Amygdala (tissue), 56 donors: ENCODE data around the gene BBX.
A peak's percentile ranks its signal among the peaks of the same experiment; 100 is the strongest.
"Not testable (repeated sequence)": the region's sequence is repeated elsewhere in the genome, so short reads cannot be mapped to it uniquely, and the experiment has no call there.

Source experiments
- DNase-seq, 56 donors: peaks; one replicate each; lab custom pipeline; 2025; lab: John Stamatoyannopoulos, UW

The BBX gene

GRCh38 chr3:107540857-107541256 lies 18.1 kb downstream of the BBX start:
- no peak for DNase-seq

DNA sequence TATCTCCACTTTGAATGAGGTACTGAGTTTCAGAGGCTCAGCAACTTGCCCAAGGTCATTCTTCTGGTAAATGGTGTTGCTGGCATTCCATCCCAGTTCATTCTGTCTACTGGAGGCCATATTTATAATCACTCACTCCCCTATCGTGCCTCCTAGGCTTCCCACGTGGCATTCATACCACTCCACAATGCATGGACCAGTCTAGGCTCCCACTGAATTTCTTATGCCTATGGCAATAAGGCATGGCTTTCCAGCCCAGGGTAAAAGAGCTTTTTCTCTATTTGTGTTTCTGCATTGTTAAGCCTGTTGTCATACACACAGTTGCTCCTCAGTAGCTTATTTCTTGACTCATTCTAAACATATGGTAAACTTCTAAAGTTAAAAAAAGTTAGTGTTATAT lies 19.9 kb downstream of the BBX start:
- no peak for DNase-seq

DNA sequence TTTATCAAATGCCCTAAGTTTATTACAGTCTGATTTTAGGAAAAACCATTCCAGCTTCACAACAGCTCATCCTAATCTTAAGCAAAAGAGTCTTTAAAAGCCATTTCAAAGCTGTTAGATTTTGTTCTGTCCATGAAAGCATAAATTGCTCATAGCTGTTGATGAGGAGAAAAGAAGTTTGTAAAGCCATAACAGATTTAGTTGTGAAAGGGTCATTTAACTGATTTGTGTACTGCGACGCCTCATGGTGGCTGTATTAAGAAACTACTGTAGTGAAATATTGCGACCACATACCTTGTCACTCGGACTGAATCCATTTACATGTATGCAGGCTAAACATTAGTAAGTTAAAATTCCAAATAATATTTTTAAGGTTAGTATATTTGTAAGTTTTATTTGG lies 20.9 kb downstream of the BBX start:
- peak in 6 of 56 donors; percentile 1 to 42 (median 14) for DNase-seq

- DNase-seq, result no peak
Measured at GRCh38 chr3:107545680-107546120, 22.9 kb downstream of the BBX start.

GRCh38 chr3:107548601-107549000 lies 25.8 kb downstream of the BBX start:
- DNase-seq, result no peak

- no peak for DNase-seq
Measured at GRCh38 chr3:107555359-107555758, 32.6 kb downstream of the BBX start.

DNA sequence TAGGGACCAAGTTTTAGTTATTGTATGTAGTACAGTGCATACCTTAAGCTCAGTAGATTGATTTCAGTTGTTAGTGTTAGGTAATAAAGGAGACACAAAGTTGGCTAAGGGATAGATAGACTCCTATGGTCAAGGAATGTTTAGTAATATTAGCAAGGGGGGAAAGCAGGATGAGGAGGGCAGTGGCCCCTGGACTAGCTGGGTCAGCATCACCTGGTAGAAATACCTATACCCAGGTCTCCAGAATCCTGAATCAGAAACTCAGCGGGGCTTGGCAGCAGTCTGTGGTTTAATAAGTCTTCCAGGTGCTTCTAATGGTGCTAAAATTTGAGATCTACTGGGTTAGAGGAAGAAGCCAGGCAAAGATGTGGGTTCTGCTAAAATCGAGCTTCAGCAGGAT lies 35.0 kb downstream of the BBX start:
- no peak for DNase-seq

DNA sequence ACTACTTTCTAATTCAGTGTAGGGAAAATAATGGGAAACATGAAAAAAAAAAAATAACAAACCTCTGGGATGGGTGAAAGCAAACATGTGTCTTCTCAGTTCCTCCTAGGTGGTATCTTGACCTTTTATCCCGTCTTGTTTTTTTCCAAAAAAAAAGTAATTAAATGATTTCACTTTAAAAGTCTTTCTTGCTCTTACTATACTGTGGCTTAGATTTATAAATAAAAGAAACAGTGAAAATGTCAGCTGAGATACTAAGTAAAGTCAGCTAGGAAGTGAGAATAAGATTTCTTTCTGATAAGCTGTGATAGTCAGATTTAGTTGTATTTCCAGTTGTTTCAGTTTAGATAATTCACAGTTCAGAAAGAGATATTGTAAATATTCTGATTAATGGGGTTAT lies 37.4 kb downstream of the BBX start:
- no peak for DNase-seq

- no peak for DNase-seq
Measured at GRCh38 chr3:107561980-107562379, 39.2 kb downstream of the BBX start.

DNA sequence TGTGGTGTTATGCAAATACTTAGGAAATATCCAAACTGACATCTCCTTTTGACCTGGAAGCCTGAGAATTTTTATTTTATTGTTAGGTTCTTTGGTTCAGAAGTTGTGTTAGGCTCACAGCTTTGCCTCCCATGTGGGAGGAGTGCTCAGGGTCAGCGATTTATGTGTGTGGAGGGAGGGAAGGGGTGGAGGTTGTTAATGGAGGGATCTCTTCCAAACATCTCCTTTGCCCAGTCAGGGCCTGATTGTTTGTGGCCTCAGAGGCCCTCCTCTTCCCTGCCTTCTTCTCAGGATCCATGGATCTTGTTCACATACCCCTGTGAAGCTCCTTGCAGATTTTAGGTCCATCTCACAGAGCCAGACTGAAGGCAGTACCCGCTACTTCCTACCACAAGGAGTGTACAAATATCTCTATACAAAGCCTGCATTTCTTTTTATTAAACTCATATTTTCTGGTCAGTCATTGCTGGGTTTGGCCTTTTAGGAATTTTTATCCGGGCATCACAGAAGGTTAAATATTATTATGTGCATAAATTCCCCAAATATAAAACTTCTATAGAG lies 40.3 kb downstream of the BBX start:
- DNase-seq, result no peak

- DNase-seq, result not testable (repeated sequence)
Measured at GRCh38 chr3:107565244-107565643, 42.5 kb downstream of the BBX start.

DNA sequence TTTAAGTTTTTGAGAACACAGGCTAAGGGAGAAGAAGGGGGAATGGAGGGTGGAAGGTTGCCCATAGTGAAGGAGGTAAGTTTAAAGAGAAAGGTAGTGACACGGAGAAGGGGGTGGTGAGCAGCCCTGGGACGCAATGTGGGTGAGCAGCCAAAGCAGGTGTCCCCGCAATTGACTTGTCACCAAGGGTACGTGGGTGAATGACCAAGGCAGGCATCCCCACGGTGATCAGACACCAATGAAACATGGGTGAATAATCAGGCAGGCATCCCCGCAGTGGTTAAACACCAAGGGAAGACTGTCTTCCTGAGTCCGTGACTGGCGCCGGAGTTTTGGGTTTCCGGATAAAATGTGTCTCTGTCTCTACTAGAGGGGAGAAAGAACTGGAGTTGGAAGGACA lies 48.3 kb downstream of the BBX start:
- not testable (repeated sequence) for DNase-seq

GRCh38 chr3:107571492-107571891 lies 48.7 kb downstream of the BBX start:
- DNase-seq, result not testable (repeated sequence)

- no peak for DNase-seq
Measured at GRCh38 chr3:107574650-107575049, 51.9 kb downstream of the BBX start.

- DNase-seq, result no peak
Measured at GRCh38 chr3:107578091-107578490, 55.3 kb downstream of the BBX start.

DNA sequence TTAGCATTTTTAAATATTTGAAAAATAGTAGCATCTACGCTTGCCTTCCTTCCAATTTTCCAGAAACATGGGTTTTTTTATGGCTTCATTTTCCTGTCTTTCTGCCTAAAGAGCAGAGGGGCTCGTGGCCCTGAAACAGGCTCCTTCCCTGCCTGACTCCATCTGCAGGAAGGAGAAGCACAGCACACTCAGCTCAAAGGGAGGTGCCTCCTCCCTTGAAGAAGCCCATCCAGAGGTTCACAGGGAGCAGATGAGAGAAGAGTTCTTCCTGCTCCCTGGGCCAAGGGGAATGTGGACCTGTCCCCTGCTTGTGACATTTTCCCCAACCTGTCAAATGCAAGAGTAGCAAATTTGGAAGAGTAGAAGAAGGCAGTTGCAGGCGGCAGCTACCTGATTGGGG lies 55.8 kb downstream of the BBX start:
- no peak for DNase-seq

DNA sequence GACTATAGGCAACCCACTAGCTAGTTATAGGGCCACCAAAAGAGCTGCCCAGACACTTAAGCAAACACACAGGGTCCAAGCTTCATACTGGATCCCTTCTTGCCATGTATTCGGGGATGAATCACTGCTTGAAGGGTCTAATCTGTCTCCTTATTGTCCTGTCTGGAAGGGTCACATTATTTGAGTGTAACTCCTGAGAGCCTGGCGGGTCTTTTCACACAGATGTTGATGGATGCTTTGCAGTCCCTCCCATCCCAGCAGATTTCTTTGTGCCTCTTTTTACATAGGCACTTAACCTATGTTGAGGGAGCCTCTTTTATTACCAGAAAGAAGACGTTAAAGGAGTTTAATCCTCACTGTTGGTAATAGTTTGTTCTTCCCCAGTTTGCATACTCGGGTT lies 56.6 kb downstream of the BBX start:
- no peak for DNase-seq

DNA sequence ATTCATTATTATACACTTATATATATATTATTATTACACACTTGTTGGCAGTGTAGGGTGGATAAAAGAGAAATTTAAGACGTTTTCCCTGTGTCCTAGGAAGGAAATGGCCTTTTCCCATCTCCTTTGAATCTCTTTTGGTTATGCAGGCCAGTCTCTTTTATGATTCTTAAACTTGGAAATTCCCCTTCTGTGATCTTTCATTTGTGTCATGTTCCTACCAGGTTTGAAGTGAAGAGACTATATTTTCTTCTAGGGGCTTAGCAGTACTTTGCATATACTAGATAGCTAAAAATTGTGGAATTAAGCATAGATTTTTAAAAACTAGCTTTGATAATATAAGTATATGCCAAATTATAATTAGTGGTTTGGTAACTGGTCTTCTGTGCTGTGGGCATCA lies 58.5 kb downstream of the BBX start:
- no peak for DNase-seq

DNA sequence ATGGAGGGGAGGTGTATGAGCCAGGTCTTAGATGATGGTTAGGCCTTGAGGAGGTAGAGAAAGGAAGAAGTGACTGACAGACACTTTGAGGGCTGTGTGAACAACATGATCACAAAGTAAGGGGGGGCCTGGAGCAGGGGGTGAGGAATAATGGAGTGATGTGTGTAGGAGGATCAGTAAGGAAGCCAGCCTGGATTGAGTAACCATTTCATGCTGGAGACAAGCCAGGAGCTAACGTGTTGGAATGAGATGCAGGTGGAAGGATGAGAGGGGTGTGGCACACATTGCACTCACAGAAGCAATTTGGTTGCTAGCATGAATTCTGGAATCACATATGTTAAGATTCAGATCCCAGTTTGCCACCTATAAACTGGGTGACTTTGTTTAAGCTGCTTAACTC lies 65.5 kb downstream of the BBX start:
- no peak for DNase-seq

DNA sequence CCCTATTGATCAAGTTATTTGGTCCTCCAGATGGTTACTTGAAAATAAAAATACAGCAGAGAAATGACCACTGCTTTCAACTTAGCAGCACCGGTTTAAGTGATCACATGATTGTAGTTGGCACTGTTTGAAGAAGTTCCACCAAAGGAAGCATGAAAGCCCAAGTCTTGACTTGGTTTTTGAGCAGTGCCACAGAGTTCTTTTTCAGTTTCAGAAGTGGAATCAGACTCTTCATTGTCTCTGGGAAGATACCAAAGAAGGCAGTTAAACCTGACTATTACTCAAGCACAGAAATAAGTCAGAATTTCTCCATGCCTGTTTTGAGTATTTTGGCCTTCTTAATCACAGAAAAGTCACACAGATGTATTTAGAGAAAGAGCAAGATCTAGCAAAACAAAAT lies 66.7 kb downstream of the BBX start:
- DNase-seq, result no peak

DNA sequence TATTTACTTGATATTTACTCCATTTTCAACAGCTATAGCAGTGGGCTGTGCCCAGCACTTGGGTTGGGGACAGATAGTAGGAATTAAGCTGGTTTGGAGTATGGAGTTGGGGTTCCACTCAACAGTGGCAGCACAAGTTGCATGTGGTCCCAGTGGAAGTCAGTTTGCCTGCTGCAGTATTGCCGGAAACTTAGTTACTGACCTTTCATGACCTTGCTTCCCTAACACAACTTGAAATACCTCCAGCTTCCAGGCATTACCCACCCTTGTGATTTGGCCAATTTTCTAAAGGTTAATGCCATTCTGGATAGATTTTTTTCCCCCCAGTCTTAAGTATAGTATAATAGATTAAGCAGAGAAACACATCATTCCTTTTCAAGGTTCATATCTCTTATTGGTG lies 68.0 kb downstream of the BBX start:
- no peak for DNase-seq

GRCh38 chr3:107592073-107592472 lies 69.3 kb downstream of the BBX start:
- no peak for DNase-seq

GRCh38 chr3:107594870-107595269 lies 72.1 kb downstream of the BBX start:
- DNase-seq, result no peak
